ENCODE results near the gene GMDS. TPM values are rescaled to one million over a fixed set of nuclear protein-coding genes. Genes with fewer than 3 reads are reported as not detected.

Gene GMDS
- total and polyA plus RNA-seq, 2 experiments from 2014 or later: 30.1 to 36.5 TPM

DNA sequence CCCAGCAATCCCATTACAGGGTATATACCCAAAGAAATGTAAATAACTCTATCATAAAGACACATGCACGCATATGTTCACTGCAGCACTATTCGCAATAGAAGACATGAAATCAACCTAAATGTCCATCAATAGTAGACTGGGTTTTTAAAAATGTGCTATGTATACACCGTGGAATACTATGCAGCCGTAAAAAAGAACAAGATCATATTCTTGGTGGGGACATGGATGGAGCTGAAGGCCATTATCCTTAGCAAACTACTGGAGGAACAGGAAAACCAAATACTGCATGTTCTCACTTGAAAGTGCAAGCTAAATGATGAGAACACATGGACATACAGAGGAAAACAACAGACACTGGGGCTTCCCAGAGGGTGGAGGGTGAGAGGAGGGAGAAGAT is 201.2 kb downstream of the GMDS start (continued):
- TF ChIP-seq, protein P1, sequence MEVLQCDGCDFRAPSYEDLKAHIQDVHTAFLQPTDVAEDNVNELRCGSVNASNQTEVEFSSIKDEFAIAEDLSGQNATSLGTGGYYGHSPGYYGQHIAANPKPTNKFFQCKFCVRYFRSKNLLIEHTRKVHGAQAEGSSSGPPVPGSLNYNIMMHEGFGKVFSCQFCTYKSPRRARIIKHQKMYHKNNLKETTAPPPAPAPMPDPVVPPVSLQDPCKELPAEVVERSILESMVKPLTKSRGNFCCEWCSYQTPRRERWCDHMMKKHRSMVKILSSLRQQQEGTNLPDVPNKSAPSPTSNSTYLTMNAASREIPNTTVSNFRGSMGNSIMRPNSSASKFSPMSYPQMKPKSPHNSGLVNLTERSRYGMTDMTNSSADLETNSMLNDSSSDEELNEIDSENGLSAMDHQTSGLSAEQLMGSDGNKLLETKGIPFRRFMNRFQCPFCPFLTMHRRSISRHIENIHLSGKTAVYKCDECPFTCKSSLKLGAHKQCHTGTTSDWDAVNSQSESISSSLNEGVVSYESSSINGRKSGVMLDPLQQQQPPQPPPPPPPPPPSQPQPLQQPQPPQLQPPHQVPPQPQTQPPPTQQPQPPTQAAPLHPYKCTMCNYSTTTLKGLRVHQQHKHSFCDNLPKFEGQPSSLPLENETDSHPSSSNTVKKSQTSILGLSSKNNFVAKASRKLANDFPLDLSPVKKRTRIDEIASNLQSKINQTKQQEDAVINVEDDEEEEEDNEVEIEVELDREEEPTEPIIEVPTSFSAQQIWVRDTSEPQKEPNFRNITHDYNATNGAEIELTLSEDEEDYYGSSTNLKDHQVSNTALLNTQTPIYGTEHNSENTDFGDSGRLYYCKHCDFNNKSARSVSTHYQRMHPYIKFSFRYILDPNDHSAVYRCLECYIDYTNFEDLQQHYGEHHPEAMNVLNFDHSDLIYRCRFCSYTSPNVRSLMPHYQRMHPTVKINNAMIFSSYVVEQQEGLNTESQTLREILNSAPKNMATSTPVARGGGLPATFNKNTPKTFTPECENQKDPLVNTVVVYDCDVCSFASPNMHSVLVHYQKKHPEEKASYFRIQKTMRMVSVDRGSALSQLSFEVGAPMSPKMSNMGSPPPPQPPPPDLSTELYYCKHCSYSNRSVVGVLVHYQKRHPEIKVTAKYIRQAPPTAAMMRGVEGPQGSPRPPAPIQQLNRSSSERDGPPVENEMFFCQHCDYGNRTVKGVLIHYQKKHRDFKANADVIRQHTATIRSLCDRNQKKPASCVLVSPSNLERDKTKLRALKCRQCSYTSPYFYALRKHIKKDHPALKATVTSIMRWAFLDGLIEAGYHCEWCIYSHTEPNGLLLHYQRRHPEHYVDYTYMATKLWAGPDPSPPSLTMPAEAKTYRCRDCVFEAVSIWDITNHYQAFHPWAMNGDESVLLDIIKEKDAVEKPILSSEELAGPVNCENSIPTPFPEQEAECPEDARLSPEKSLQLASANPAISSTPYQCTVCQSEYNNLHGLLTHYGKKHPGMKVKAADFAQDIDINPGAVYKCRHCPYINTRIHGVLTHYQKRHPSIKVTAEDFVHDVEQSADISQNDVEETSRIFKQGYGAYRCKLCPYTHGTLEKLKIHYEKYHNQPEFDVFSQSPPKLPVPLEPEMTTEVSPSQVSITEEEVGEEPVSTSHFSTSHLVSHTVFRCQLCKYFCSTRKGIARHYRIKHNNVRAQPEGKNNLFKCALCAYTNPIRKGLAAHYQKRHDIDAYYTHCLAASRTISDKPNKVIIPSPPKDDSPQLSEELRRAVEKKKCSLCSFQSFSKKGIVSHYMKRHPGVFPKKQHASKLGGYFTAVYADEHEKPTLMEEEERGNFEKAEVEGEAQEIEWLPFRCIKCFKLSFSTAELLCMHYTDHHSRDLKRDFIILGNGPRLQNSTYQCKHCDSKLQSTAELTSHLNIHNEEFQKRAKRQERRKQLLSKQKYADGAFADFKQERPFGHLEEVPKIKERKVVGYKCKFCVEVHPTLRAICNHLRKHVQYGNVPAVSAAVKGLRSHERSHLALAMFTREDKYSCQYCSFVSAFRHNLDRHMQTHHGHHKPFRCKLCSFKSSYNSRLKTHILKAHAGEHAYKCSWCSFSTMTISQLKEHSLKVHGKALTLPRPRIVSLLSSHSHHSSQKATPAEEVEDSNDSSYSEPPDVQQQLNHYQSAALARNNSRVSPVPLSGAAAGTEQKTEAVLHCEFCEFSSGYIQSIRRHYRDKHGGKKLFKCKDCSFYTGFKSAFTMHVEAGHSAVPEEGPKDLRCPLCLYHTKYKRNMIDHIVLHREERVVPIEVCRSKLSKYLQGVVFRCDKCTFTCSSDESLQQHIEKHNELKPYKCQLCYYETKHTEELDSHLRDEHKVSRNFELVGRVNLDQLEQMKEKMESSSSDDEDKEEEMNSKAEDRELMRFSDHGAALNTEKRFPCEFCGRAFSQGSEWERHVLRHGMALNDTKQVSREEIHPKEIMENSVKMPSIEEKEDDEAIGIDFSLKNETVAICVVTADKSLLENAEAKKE (CRISPR knock-in tag; IDR thresholded peaks at IDR 0.05): no peak
- no peak for TF ChIP-seq POLR2AphosphoS5 (IDR thresholded peaks at IDR 0.05; ENCODE audit: low read depth)
- TF ChIP-seq ZNF331 (CRISPR knock-in tag; IDR thresholded peaks at IDR 0.05; ENCODE audit: low read depth): no peak
- no peak for TF ChIP-seq JUNB (IDR thresholded peaks at IDR 0.05; ENCODE audit: unreplicated experiment)
- TF ChIP-seq STAT1 (IDR thresholded peaks at IDR 0.05; ENCODE audit: unreplicated experiment): no peak
- TF ChIP-seq EZH2phosphoT487 (IDR thresholded peaks at IDR 0.05; ENCODE audit: unreplicated experiment): no peak
- TF ChIP-seq ZNF114 (CRISPR knock-in tag; IDR thresholded peaks at IDR 0.05): no peak

DNA sequence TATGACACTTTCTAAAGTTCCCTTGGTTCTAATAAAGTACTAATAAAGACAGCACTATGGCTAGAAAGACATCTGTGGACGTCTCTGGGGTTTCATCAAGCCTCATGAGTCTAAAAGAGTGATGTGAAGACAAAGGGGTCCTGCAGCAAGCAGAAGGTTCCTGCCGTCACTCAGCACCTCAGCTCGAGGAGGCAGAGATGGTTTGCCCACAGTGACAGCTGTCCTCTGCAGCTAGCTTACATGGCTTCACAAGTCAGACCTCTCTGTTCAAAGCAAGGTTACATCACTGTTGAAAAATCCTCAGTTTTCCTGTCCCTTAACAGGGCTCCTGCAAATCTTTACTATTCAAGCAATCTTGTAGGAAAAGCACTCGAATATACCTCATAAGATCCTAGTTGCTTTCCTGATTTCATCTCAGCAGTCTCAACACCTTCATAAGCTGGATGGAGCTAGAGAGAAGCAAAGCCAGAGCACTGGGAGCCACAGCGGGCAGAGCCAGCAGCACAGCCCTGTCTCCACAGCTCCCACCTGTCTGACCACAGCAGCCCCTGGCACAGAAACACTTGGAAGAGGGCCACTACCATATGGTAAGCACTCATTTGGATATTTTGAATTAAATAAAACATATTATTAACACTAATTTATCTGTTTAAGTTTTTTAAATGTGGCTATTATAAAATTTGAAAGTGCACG is 202.3 kb downstream of the GMDS start:
- Mint-ChIP-seq H3K27ac (no peak overlapping the region), H3K4me1 (peaks cover 3% of the 10 kb centered on the region; the same call in 1 of the 3 replicates), H3K27me3 (ENCODE audit: insufficient read depth, low read depth, poor library complexity) (peaks cover 4% of the 10 kb centered on the region), H3K36me3 (ENCODE audit: low read depth) (no peaks in the 10 kb centered on the region), H3K9me3 (peaks cover 4% of the 10 kb centered on the region; the same call in 1 of the 3 replicates), H3K4me3 (no peak overlapping the region)
- Histone ChIP-seq H2AFZ (no peak overlapping the region), H3K4me3 (no peak overlapping the region), H3K4me1 (ENCODE audit: insufficient read depth) (no peaks in the 10 kb centered on the region), H3K27ac (ENCODE audit: low read depth) (no peak overlapping the region), H3K36me3 (ENCODE audit: insufficient read depth) (no peaks in the 10 kb centered on the region), H3F3A (replicated peaks; ENCODE audit: low read depth) (no peaks in the 10 kb centered on the region), H3K4me2 (no peak overlapping the region), H3K9me2 (ENCODE audit: insufficient read depth) (no peaks in the 10 kb centered on the region), H3K27me3 (ENCODE audit: insufficient read depth) (no peaks in the 10 kb centered on the region), H3K79me2 (replicated peaks; ENCODE audit: insufficient read depth) (no peaks in the 10 kb centered on the region), H4K20me1 (replicated peaks; ENCODE audit: insufficient read depth) (no peaks in the 10 kb centered on the region)
- ATAC-seq (no peak), DNase-seq (ENCODE audit: low spot score) (no peak)
- TF ChIP-seq POLR2AphosphoS5 (IDR thresholded peaks at IDR 0.05; ENCODE audit: low read depth): no peak
- TF ChIP-seq, protein P1 (CRISPR knock-in tag; IDR thresholded peaks at IDR 0.05): no peak
